Sigmoid colon (tissue), 7 donors: Measurements from ENCODE around the gene ZNF415. TPM values are rescaled to one million over a fixed set of nuclear protein-coding genes. Genes with fewer than 3 reads are reported as not detected.

Experiments used
- DNase-seq: peaks from one replicate; pipeline ENCODE4 v3.0.0-alpha.2; 2019
- H3K27ac ChIP-seq, 4 donors: fragments of 200-600 bp; sonication (generic); one replicate each; pipeline ENCODE4 v1.5.1; 2016 to 2019; ENCODE audit warnings: mild to moderate bottlenecking in 1 of 4
- H3K27me3 ChIP-seq, 3 donors: fragments of 200-600 bp; sonication (generic); one replicate each; pipeline ENCODE4 v1.5.1; 2019; ENCODE audit warnings: mild to moderate bottlenecking in 1 of 3
- H3K36me3 ChIP-seq, 4 donors: fragments of 200-600 bp; sonication (generic); one replicate each; pipeline ENCODE4 v1.5.1; 2016 to 2019
- H3K4me1 ChIP-seq, 4 donors: fragments of 200-600 bp; sonication (generic); one replicate each; pipeline ENCODE4 v1.5.1; 2017 to 2019
- H3K4me3 ChIP-seq, 4 donors: fragments of 200-600 bp; sonication (generic); one replicate each; pipeline ENCODE4 v1.5.1; 2017 to 2019; ENCODE audit warnings: mild to moderate bottlenecking in 2 of 4, moderate library complexity in 1 of 4
- H3K9me3 ChIP-seq, 4 donors: fragments of 200-600 bp in 3 of 4; sonication (generic) in 3 of 4; one replicate each; pipeline versions ENCODE4 v1.5.1 to v1.6.1; 2013 to 2019
- CTCF ChIP-seq, 4 experiments: fragments of 450-650 bp in 3 of 4; fragments of 200-600 bp in 1 of 4; IDR thresholded peaks; one replicate each; pipeline ENCODE4 v1.5.1; 2016 to 2019; ENCODE audit warnings: antibody characterized with exemption in 4 of 4, mild to moderate bottlenecking in 3 of 4, moderate library complexity in 2 of 4
- EP300 ChIP-seq, 4 donors: sonication (generic); formaldehyde crosslinking; IDR thresholded peaks; one replicate each; pipeline ENCODE4 v1.6.1; 2017; ENCODE audit warnings: antibody characterized with exemption in 4 of 4
- POLR2A ChIP-seq, 2 donors: fragments of 450-650 bp; IDR thresholded peaks; one replicate each; pipeline ENCODE4 v1.6.1; 2016; ENCODE audit warnings: antibody characterized with exemption in 2 of 2, mild to moderate bottlenecking in 2 of 2, moderate library complexity in 2 of 2
- POLR2AphosphoS5 ChIP-seq, 4 donors: sonication (generic); formaldehyde crosslinking; IDR thresholded peaks; one replicate each; pipeline ENCODE4 v1.6.1; 2017; ENCODE audit warnings: antibody characterized with exemption in 4 of 4
- whole genome bisulfite sequencing, 2 donors: extraction: QIAGEN DNeasy Blood & Tissue Kit; methylation state at CpG; one replicate each; pipeline ENCODE4 v1.1.7; 2013; 5-methylcytosine and 5-hydroxymethylcytosine counted together
- intact Hi-C: fragments of 100-400 bp; cut with DNase I; formaldehyde crosslinking; loops from one replicate; pipeline ENCODE4 v1.15.1; 2023
- polyA plus RNA-seq, 3 donors: library from polyadenylated mRNA; stranded (reverse); fragments of 200-250 nt; gene quantifications; one replicate each; pipeline ENCODE4 v1.2.3, GENCODE V29; 2013
- total RNA-seq, 4 donors: library from RNA; depleted of rRNA; stranded (reverse); fragments of >200 nt; gene quantifications; one replicate each; pipeline ENCODE4 v1.1.0, GENCODE V29; 2016
- donor health status: healthy with polysubstance abuse.
- donor health status: Bipolar disorder and iron deficiency.
- donor health status: healthy.

The ZNF415 gene
- total and polyA plus RNA-seq, 7 donors: 2.5 to 16.9 (median 10.7) TPM

GRCh38 chr19:53157626-53158025 is 24.9 kb upstream of the ZNF415 start:
- intact Hi-C loops: loop anchor here (1.0 to 5.0 kb wide), 3 partner anchors 25 to 54 kb away; partner anchors contain the start of genes ZNF160 and ZNF415

GRCh38 chr19:53156850-53157249 is 24.1 kb upstream of the ZNF415 start:
- Histone ChIP-seq H3K27me3 (no peaks in the 10 kb centered on the region), H3K4me3 (no peak overlapping the region), H3K36me3 (peaks cover 0 to 26% (median 3%) of the 10 kb centered on the region in 4 donors), H3K9me3 (no peaks in the 10 kb centered on the region), H3K4me1 (peaks cover 0 to 21% (median 16%) of the 10 kb centered on the region in 4 donors), H3K27ac (no peak overlapping the region)
- WGBS, 2 donors: 88 to 97% methylated on average over 9 of the region's 9 CpGs
- no peak for DNase-seq
- TF ChIP-seq CTCF (IDR thresholded peaks at IDR 0.05) (no peak), EP300 (IDR thresholded peaks at IDR 0.05) (no peak), POLR2AphosphoS5 (IDR thresholded peaks at IDR 0.05) (no peak), POLR2A (IDR thresholded peaks at IDR 0.05) (no peak)
- intact Hi-C loops: loop anchor here (5.0 kb wide), 1 partner anchor 40 kb away; no protein-coding TSS in a partner anchor

More at GRCh38 chr19:53157626-53158025, 24.9 kb upstream of the ZNF415 start:
- peaks cover 0 to 21% (median 16%) of the 10 kb centered on the region in 4 donors for H3K4me1 ChIP-seq
- no peak for DNase-seq
- H3K27me3 ChIP-seq: no peaks in the 10 kb centered on the region
- peaks cover 0 to 5% (median 2%) of the 10 kb centered on the region in 4 donors for H3K9me3 ChIP-seq
- H3K36me3 ChIP-seq: peaks cover 0 to 19% (median 3%) of the 10 kb centered on the region in 4 donors
- peak overlapping the region; percentile 61 to 71 (median 68) for H3K4me3 ChIP-seq
- H3K27ac ChIP-seq: peak overlapping the region; percentile 68 to 82 (median 76)
- 57 to 74% methylated on average over 7 of the region's 7 CpGs for WGBS, 2 donors
- TF ChIP-seq POLR2AphosphoS5 (IDR thresholded peaks at IDR 0.05) (no peak), EP300 (IDR thresholded peaks at IDR 0.05) (no peak), CTCF (IDR thresholded peaks at IDR 0.05) (no peak), POLR2A (IDR thresholded peaks at IDR 0.05) (no peak)

DNA sequence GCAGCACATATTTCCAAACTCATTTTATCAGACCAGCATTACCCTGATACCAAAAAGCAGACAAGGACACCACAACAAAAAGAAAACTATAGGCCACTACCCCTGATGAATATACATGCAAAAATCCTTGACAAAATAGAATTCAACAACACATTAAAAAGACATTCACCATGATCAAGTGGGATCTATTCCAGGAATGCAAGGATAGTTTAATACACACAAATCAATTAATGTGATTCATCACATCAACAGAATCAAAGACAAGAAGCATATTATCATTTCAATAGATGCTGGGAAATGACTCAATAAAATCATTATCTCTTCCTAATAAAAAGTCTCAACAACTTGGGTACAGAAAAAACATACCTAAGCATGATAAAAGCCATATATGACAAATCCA is 14.9 kb upstream of the ZNF415 start:
- DNase-seq: no peak
- H3K36me3 ChIP-seq: peaks cover 5 to 93% (median 59%) of the 10 kb centered on the region in 4 donors

GRCh38 chr19:53140351-53140750 is 7.6 kb upstream of the ZNF415 start:
- H3K4me1 ChIP-seq: no peaks in the 10 kb centered on the region
- H3K4me3 ChIP-seq: no peak overlapping the region
- 97 to 98% methylated on average over 4 of the region's 4 CpGs for WGBS, 2 donors
- H3K27ac ChIP-seq: no peak overlapping the region
- H3K9me3 ChIP-seq: peaks cover 25 to 42% (median 37%) of the 10 kb centered on the region in 4 donors
- intact Hi-C loops: no loop called here
- no peaks in the 10 kb centered on the region for H3K27me3 ChIP-seq
- DNase-seq: no peak
- H3K36me3 ChIP-seq: peaks cover 13 to 43% (median 34%) of the 10 kb centered on the region in 4 donors
- TF ChIP-seq POLR2A (IDR thresholded peaks at IDR 0.05) (no peak), CTCF (IDR thresholded peaks at IDR 0.05) (no peak), POLR2AphosphoS5 (IDR thresholded peaks at IDR 0.05) (no peak), EP300 (IDR thresholded peaks at IDR 0.05) (no peak)

More for the DNA sequence above, 14.9 kb upstream of the ZNF415 start:
- Histone ChIP-seq H3K4me1 (no peaks in the 10 kb centered on the region), H3K27ac (no peak overlapping the region), H3K27me3 (no peaks in the 10 kb centered on the region), H3K4me3 (no peak overlapping the region), H3K9me3 (peaks cover 24 to 39% (median 33%) of the 10 kb centered on the region in 4 donors)
- no peak for TF ChIP-seq EP300 (IDR thresholded peaks at IDR 0.05)
- TF ChIP-seq POLR2A (IDR thresholded peaks at IDR 0.05): no peak
- TF ChIP-seq CTCF (IDR thresholded peaks at IDR 0.05): no peak
- TF ChIP-seq POLR2AphosphoS5 (IDR thresholded peaks at IDR 0.05): no peak
- intact Hi-C loops: no loop called here
